ENCODE results near the gene SREK1IP1.
A peak's percentile ranks its signal among the peaks of the same experiment; 100 is the strongest.

The SREK1IP1 gene
- total RNA-seq: 20.7 to 58.1 (median 33.3) reads per million in 17 experiments

- peak; percentile 88 to 94 (median 92) for DNase-seq
Observed at GRCh38 chr5:64768358-64769312, at the start of gene SREK1IP1, which contains the start of gene CWC27. Gene SREK1IP1 (minus strand): TSS chr5:64768691. CDS start chr5:64768517, 174 bp downstream. Gene CWC27 (plus strand): TSS chr5:64768930. CDS start chr5:64769147, 217 bp downstream.

- no peak for DNase-seq
Observed at GRCh38 chr5:64818245-64818644, 49.8 kb upstream of the SREK1IP1 start.

GRCh38 chr5:64814073-64814472 lies 45.6 kb upstream of the SREK1IP1 start:
- DNase-seq: no peak

GRCh38 chr5:64811050-64811640 lies 42.7 kb upstream of the SREK1IP1 start:
- peak; percentile 49 to 78 (median 61) for DNase-seq

- no peak for DNase-seq
Observed at GRCh38 chr5:64807520-64807919, 39.0 kb upstream of the SREK1IP1 start.

- no peak for DNase-seq
Observed at GRCh38 chr5:64806537-64806936, 38.0 kb upstream of the SREK1IP1 start.

- DNase-seq: no peak
Observed at GRCh38 chr5:64800926-64801325, 32.4 kb upstream of the SREK1IP1 start.

GRCh38 chr5:64796301-64796700 lies 27.8 kb upstream of the SREK1IP1 start:
- DNase-seq: no peak

GRCh38 chr5:64794053-64794770 lies 25.7 kb upstream of the SREK1IP1 start:
- DNase-seq: peak in 2 of 4 experiments; percentile 22 to 29

GRCh38 chr5:64792469-64792868 lies 24.0 kb upstream of the SREK1IP1 start:
- no peak for DNase-seq

GRCh38 chr5:64790210-64790609 lies 21.7 kb upstream of the SREK1IP1 start:
- DNase-seq: peak in 1 of 4 experiments; percentile 4

- no peak for DNase-seq
Observed at GRCh38 chr5:64789457-64789856, 21.0 kb upstream of the SREK1IP1 start.

- DNase-seq: no peak
Observed at GRCh38 chr5:64788156-64788555, 19.7 kb upstream of the SREK1IP1 start.

- DNase-seq: peak in 2 of 4 experiments; percentile 17 to 34
Observed at GRCh38 chr5:64786372-64786771, 17.9 kb upstream of the SREK1IP1 start.

GRCh38 chr5:64784451-64785025 lies 16.0 kb upstream of the SREK1IP1 start:
- DNase-seq: peak; percentile 88 to 94 (median 89)

GRCh38 chr5:64775291-64775690 lies 6.8 kb upstream of the SREK1IP1 start:
- DNase-seq: peak; percentile 11 to 70 (median 41)

GRCh38 chr5:64773533-64773932 lies 5.0 kb upstream of the SREK1IP1 start:
- no peak for DNase-seq

GRCh38 chr5:64771736-64772135 lies 3.2 kb upstream of the SREK1IP1 start:
- no peak for DNase-seq

- DNase-seq: no peak
Observed at GRCh38 chr5:64769855-64770254, 1.4 kb upstream of the SREK1IP1 start.

GRCh38 chr5:64767959-64768357 lies 533 bp downstream of the SREK1IP1 start:
- DNase-seq: peak; percentile 5 to 38 (median 11)

- peak in 3 of 4 experiments; percentile 18 to 58 (median 58) for DNase-seq
Observed at GRCh38 chr5:64766941-64767340, 1.6 kb downstream of the SREK1IP1 start.

GRCh38 chr5:64765804-64766504 lies 2.5 kb downstream of the SREK1IP1 start:
- DNase-seq: no peak
